ENCODE data around the gene C6orf52. TPM values are rescaled to one million over a fixed set of nuclear protein-coding genes. Genes with fewer than 3 reads are reported as not detected.
A peak's percentile ranks its signal among the peaks of the same experiment; 100 is the strongest.

C6orf52 gene
- total and polyA plus RNA-seq, 2 of the 13 experiments (the other 11 are each of a cell fraction or from before 2014, with no cell fraction given): 0.50 to 0.53 TPM

- TF ChIP-seq USF2 (IDR thresholded peaks at IDR 0.05; ENCODE audit: low read depth, low read length): no peak
- no peak for TF ChIP-seq USF2 (CRISPR knock-in tag; IDR thresholded peaks at IDR 0.05; ENCODE audit: borderline replicate concordance)
- no peak for TF ChIP-seq PCBP2 (optimal IDR thresholded peaks at IDR 0.05; ENCODE audit: low read depth, low read length, poor library complexity, severe bottlenecking)
- 0 out of 2 replicates have a peak, but pooled peaks have one; percentile 7 for TF ChIP-seq NFYB (CRISPR knock-in tag; IDR thresholded peaks at IDR 0.05)
- TF ChIP-seq NCOA1 (CRISPR knock-in tag; IDR thresholded peaks at IDR 0.05): 0 out of 2 replicates have a peak, but pooled peaks have one; percentile 78
- TF ChIP-seq GATAD2A (CRISPR knock-in tag; IDR thresholded peaks at IDR 0.05): no peak
- TF ChIP-seq ZC3H13 (CRISPR knock-in tag; IDR thresholded peaks at IDR 0.05): no peak
- TF ChIP-seq ZNF580 (CRISPR knock-in tag; IDR thresholded peaks at IDR 0.05; ENCODE audit: borderline replicate concordance, low read depth): 0 out of 2 replicates have a peak, but pooled peaks have one; percentile 1
- TF ChIP-seq ZNF362 (CRISPR knock-in tag; IDR thresholded peaks at IDR 0.05; ENCODE audit: borderline replicate concordance): no peak
- no peak for TF ChIP-seq CC2D1A (CRISPR knock-in tag; IDR thresholded peaks at IDR 0.05)
- 0 out of 2 replicates have a peak, but pooled peaks have one; percentile 54 for TF ChIP-seq ZNF451 (CRISPR knock-in tag; IDR thresholded peaks at IDR 0.05)
- TF ChIP-seq ELK4 (CRISPR knock-in tag; IDR thresholded peaks at IDR 0.05; ENCODE audit: borderline replicate concordance): no peak
- TF ChIP-seq FOXJ3 (CRISPR knock-in tag; IDR thresholded peaks at IDR 0.05; ENCODE audit: borderline replicate concordance): no peak
- peak; percentile 61 for TF ChIP-seq ZNF883 (CRISPR knock-in tag; IDR thresholded peaks at IDR 0.05; ENCODE audit: not compliant biosample characterization)
- TF ChIP-seq RAD21 (CRISPR knock-in tag; IDR thresholded peaks at IDR 0.05): peak; percentile 30; the same call in 1 of the 2 replicates
- TF ChIP-seq MTF2 (CRISPR knock-in tag; IDR thresholded peaks at IDR 0.05; ENCODE audit: borderline replicate concordance): peak; percentile 87; the same call in 1 of the 2 replicates
- 0 out of 2 replicates have a peak, but pooled peaks have one; percentile 15 for TF ChIP-seq MIER3 (CRISPR knock-in tag; IDR thresholded peaks at IDR 0.05; ENCODE audit: borderline replicate concordance)
Observed at GRCh38 chr6:10719964-10720264, 25.5 kb upstream of the C6orf52 start (continued).
